ENCODE data around the gene TCF7L1. TPM values are rescaled to one million over a fixed set of nuclear protein-coding genes. Genes with fewer than 3 reads are reported as not detected.
"Not testable (repeated sequence)": the region's sequence is repeated elsewhere in the genome, so short reads cannot be mapped to it uniquely, and the experiment has no call there.

Gene TCF7L1
- total RNA-seq, 1 donor from 2014 or later = 0.41 TPM

DNA sequence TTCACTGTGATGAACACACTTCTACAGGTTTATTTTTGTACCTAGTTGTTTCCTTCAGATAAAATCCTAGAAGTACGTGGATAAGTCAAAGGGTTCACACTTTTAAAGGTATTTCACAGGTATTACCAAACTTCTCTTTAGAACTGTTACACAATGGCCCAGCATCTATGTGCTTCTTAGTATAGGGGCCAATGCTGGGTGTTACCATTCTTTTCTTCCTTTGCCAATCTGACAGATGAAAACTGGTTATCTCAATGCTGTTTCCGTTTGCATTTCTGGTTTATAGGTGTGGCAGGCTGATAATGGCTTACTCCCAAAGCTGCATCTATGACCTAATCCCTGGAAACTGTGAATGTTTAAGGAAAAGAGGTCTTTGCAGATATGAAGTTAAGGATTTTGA lies 2.8 kb upstream of the TCF7L1 start:
- no peak for FAIRE-seq
- DNase-seq (ENCODE audit: low spot score in 2 of 2) = no peak

DNA sequence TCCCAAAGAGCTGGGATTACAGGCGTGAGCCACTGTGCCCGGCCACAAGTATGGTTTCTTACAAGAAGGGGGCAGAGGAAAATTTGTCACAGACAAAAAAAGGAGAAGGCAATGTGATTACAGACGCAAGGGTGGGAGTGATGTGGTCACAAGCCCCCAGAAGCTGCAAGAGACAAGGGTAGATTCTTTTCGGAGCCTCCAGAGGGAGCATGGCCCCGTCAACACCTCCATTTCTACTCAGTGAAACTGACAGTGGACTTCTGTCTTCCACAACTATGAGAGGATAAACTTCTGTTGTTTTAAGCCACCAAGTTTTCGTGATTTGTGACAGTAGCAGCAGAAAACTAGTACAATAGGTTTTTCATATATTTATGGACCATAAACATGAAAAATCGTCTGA lies 2.1 kb upstream of the TCF7L1 start:
- DNase-seq (ENCODE audit: low spot score in 2 of 2) = no peak
- no peak for FAIRE-seq

DNA sequence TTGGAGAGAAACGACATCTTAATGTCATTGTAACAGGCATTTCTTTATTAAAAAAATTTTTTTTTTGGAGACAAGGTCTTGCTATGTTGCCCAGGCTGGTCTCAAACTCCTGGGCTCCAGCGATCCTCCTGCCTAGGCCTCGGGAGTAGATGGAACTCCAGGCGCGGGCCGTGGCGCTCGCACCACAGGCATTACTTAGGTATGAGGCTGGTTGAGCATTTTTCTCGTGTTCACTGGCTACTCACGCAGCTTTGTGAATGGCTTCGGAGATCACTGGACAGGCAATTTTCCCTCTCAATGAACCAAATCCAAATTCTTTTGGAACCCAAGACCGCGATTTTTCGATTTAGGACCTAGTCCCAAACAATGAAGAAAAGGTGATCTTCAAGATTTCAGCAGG lies 795 bp upstream of the TCF7L1 start:
- DNase-seq (ENCODE audit: low spot score in 2 of 2) (no peak), FAIRE-seq (no peak)

GRCh38 chr2:85133751-85134254 lies 611 bp downstream of the TCF7L1 start:
- peak; percentile 54 to 63 for DNase-seq (ENCODE audit: low spot score in 2 of 2)
- FAIRE-seq = no peak

GRCh38 chr2:85134255-85134895 lies 1.2 kb downstream of the TCF7L1 start:
- DNase-seq (ENCODE audit: low spot score in 2 of 2) (peak; percentile 37 to 41), FAIRE-seq (no peak)

GRCh38 chr2:85134896-85135659 lies 1.9 kb downstream of the TCF7L1 start:
- FAIRE-seq = no peak
- DNase-seq (ENCODE audit: low spot score in 2 of 2) = no peak

DNA sequence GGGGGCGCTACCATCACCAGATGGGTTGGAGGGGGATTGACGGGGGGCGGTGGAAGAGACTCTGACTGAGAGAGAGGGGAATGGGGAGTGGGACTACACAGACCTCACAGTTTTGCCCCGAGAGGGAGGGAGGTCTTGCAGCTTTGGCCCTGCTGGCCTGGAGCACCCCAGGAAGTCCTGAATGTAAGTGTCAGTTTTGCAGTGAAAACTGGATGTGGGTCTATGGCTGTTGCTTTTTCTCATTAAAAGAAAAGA lies 2.4 kb downstream of the TCF7L1 start:
- DNase-seq (ENCODE audit: low spot score in 2 of 2) (no peak), FAIRE-seq (no peak)

DNA sequence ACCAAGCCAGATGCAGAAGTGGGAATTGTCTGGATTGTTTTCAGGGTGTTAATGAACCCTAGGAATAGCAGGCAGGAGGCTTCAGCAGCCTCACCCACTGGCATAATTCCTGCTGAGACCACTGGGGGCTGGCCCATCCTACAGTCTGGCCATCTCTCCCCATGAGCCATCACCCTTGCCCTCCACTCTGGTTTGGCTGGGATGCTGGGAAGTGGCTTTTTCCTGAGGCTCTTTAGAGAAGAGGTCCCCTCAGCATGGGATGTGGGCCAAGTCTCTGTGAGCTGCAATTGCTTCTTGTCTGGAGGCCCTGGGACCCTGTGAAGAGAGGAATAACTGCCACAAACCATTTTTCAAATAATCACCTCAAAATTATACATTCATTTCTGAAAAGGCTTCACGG lies 4.0 kb downstream of the TCF7L1 start:
- DNase-seq (ENCODE audit: low spot score in 2 of 2) (no peak), FAIRE-seq (no peak)

GRCh38 chr2:85143463-85144082 lies 10.4 kb downstream of the TCF7L1 start:
- no peak for FAIRE-seq
- no peak for DNase-seq (ENCODE audit: low spot score in 2 of 2)

DNA sequence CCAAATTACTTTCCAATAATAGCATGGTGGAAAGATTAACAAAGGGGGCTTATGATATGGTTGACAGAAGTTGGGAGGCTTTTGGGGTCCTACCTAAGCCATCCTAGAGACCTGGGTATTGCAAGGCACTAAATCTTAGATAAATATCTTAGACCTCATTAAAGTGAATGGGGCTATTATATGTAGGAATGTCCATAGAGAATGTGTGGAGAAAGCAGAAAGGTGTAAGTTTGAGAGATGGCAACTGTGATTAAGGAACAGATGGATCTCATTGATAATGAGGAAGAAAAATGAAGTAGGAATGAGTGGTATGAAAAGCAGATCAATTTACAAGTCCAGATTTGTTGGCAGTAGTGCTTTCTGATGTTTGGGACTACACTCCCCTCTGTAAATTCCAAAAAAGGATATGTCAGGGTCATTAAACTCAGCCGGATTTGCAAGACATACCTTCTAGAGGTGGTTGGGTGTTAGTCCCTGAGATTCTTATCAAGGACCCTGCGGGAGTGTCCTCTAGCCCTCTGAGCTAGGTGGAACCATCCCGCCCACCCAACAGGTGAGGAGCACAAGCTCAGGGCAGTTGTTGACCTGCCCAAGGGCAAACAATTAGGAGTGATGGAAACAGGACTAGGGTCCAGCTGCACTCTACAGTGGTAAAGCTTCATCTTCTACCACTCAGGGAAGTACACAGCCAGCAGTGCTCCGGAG lies 12.1 kb downstream of the TCF7L1 start:
- no peak for FAIRE-seq
- no peak for DNase-seq (ENCODE audit: low spot score in 2 of 2)

DNA sequence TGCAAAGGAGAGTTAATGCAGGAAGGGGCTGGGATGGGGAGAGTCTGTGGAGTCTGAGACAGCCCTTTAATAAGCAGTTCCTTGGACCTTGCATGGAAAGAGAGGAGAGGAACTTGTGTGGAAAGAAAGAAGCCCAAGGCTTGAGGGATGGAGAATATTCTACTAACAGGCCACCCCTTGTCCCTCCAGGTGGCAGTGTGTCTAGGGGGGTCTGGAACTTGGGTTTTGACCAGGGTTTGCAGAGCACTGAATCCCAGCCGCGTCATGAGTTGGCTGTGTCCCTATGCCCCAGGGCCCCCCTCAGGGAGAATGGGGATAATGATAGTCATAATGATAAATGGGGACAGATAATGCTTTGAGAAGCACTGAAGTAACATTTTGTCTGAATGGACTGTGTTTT lies 15.0 kb downstream of the TCF7L1 start:
- FAIRE-seq (no peak), DNase-seq (ENCODE audit: low spot score in 2 of 2) (no peak)

DNA sequence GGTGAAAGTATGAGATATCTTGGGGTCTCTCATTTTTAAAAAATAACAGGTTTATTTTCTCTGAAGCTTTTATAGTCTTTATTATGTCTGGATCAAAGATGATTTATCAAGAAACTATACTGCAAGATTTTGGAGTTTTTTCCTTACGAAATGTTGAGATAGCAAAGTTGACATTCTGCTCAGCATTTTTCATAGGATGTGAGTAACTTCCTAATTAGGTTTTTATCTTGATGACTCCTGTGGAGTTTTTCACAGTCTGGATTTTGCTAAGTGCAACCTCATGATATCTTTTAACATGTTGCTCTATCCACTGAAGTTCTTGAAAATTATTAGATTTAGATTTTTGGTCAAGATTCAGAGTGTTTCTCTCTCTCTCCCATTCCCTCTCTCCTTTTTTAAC lies 17.8 kb downstream of the TCF7L1 start:
- FAIRE-seq (no peak), DNase-seq (ENCODE audit: low spot score in 2 of 2) (no peak)

- FAIRE-seq (no peak), DNase-seq (ENCODE audit: low spot score in 2 of 2) (no peak)
Measured at GRCh38 chr2:85152895-85153294, 19.7 kb downstream of the TCF7L1 start.

GRCh38 chr2:85154048-85154753 lies 21.0 kb downstream of the TCF7L1 start:
- DNase-seq (ENCODE audit: low spot score in 2 of 2) = no peak
- no peak for FAIRE-seq

GRCh38 chr2:85155082-85155481 lies 21.9 kb downstream of the TCF7L1 start:
- not testable (repeated sequence) for DNase-seq (ENCODE audit: low spot score in 2 of 2); FAIRE-seq

- FAIRE-seq (no peak), DNase-seq (ENCODE audit: low spot score in 2 of 2) (no peak)
Measured at GRCh38 chr2:85156153-85156552, 23.0 kb downstream of the TCF7L1 start.

GRCh38 chr2:85156619-85157018 lies 23.4 kb downstream of the TCF7L1 start:
- no peak for DNase-seq (ENCODE audit: low spot score in 2 of 2)
- no peak for FAIRE-seq

DNA sequence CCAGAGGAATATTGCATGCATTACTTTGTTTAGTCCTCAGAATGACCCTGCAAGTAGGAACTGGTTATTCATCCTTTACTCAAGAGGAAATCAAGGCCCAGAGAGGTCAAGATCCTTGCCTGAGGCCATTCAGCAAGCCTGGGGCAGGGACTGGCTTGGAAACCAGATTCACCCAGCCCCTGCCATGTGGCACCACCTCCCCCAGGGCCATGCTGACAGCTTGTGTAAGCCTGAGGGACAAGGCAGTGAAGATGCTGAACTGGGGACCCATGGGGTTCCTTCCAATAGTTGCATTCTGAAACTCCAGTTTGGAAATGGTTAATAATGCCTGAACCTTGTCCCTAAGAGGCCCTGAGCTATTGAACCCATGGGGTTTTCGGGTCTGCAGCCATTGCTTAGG lies 24.2 kb downstream of the TCF7L1 start:
- no peak for FAIRE-seq
- DNase-seq (ENCODE audit: low spot score in 2 of 2) = no peak

GRCh38 chr2:85158559-85159273 lies 25.5 kb downstream of the TCF7L1 start:
- FAIRE-seq = no peak
- no peak for DNase-seq (ENCODE audit: low spot score in 2 of 2)

DNA sequence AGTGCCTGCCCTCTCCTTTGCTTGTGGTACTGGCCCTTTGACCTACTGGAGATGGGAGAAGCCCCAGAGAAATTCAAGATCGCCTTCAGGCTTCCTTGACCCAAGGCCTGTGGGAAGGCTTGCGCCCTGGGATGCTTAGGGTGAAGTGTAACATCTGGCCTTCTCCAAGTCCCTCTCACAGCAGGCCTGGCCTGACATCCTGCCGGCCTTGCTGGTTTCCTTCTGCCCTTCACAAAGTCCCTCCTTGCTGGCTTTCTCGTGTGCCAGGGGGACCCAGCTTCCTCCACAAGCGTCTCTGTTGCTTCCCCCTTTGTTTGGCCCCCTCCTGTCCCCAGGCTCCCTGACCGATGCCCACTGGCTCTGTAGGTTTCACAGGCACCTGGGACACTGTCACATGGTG lies 26.4 kb downstream of the TCF7L1 start:
- FAIRE-seq (no peak), DNase-seq (ENCODE audit: low spot score in 2 of 2) (no peak)

All from frontal cortex (tissue), 4 donors.